SKM-1 treated with dmso at 0.1 percent for 144 hours (cell line): ENCODE data around the gene CAPN5.

Source experiments
- DNase-seq: peaks from one replicate; lab custom pipeline; 2025; ENCODE audit not compliant: unreplicated experiment; lab: John Stamatoyannopoulos, UW

Gene CAPN5

DNA sequence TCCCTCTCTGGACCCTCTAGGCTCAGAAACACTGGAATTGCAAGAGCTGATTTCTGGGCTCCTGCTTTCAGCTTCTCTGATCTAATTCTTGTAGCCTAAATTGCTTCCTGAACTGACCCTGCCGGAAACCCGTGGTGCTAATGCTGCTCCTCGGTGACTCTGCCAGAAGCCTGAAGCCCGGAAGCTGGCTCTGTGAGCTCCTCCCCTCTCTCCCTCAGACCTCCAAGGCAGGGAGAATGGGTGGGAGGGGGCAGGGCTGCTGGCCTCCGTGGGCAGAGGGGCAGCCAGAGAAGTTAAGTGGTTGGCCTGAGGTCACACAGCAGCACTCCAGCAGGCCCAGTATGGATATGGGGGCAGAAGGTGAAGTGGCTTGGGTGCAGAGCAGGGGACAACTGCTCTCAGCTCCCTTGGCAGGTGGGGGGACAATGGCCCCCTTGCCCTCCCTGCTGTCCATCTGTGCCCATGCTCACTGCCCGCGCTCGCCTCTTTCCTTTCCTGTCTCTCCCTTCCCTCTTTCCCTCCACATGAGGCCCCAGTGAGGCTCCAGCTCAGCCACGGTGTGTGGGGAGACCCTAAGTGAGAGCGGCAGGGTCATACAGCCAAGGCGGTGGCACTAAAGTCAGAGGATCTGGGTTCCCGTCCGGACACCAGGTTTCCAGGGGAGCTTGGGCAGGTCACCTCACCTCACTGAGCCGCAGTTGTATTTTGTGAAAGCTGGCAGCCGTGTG is 16.2 kb downstream of the CAPN5 start:
- no peak for DNase-seq

DNA sequence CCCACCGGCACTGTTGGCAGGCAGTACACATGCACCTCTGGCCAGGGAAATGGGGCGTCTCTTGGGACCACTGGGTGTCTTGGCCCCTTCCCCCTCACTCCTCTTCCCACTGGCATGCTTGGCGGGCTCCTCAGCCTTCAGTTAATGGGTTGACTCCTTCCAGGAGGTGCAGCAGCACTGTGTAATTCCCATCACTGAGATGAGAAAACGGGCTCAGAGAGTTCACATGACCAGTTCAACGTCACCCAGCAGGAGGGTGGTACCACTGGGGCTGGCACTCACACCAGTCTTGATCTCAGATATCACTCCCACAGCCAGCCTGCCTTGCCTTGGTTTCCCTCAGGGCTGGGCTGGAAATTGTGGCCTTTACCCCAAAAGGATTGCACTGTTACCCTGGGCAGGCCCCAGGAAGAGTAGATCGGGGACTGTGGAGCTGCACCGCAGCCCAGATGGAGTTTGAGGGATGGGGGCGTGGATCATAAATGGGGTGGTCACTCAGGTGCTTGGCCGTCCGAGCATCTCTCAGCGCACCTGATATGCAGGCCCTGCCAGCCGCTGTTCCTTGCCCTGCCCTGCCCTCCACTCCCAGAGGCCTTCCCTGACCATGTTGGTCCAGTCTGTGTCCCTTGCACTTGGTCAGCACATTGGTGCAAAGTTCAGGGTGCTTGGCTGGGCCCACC is 16.9 kb downstream of the CAPN5 start:
- no peak for DNase-seq

DNA sequence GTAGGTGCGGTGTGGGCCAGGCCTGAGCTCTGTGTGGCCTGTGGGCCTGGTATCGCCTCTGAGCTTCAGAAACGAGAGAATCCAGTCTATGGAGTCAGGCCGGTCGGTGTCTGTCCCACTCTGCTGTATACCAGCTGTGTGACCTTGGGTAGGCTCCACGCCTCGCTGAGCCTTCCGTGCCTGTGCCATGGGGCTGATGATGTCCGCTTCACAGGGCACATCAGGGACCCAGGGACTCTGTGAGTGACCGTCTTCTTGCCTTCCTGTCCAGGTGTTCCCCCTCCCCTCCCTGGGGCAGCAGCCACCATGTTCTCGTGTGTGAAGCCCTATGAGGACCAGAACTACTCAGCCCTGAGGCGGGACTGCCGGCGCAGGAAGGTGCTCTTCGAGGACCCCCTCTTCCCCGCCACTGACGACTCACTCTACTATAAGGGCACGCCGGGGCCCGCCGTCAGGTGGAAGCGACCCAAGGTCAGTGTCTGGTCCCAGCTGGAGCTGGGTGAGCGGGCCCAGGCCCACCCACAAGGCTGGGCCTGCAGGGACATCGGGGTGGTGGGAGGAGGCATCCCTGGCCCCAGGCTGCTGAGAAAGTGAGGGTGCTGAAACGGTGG is 17.9 kb downstream of the CAPN5 start:
- DNase-seq = no peak

DNA sequence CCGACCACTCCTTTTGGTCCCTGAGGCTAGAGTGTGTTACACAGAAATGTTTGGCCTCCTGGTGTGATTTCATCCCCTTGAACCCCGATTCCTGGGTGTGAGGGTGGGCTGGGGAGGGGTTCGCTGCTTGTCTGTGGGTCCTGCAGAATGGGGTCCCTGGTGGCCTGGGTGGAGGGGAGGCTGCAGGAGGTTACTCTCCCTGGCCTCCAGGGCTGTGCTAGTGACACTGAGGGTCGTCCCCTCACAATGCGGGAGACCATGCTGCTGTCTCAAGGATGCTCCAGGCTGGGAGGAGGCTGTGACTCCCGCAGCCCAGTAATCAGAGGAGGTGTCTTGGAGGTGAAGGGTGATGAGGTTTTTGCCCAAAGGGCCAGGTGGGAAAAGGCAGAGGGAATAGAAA is 18.9 kb downstream of the CAPN5 start:
- no peak for DNase-seq

DNA sequence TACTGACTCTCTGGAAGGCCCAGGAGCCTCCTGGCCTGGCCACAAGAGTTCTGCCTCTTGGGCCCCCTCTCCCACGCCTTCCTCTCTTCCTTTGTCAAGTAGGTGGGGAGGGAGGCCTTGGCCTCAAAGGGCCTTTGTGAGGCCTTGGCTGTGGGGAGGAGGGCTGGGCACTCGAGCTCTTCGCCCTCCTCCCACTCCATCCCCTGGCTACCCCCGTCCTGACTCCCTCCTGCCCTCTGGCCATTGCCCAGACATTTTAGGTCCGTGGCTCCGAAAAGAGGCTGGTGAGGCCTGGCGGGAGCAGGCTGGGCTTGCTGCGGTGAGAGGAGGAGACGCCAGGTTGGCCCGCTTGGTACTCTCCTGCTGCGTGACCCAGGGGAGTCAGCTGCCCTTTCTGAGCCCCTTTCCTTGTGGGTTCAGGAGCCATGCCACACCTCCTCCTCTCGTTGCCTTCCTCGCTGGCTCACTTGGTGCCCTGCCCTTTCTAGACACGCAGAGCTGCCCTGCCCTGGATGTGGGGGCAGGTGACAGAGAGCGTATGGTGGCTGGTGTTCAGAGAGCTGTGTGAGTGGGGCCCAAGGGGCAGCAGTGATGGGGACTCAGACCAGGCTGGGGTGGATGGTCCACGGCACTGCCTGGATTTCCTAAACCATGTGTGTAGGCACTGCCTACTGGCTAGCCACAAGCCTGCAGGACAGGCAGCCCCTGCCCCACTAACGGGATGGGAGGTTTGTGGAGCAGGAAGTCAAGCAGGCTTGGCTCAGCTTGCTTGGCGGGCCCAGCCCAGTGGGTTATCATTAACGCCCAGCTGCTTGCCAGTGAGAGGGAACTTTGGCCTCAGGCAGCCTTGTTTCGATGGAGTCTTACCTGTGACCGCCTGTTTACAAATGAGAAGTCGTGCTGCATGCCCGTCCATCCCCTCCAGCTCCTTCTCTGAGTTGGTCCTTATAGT is 20.0 kb downstream of the CAPN5 start:
- no peak for DNase-seq

DNA sequence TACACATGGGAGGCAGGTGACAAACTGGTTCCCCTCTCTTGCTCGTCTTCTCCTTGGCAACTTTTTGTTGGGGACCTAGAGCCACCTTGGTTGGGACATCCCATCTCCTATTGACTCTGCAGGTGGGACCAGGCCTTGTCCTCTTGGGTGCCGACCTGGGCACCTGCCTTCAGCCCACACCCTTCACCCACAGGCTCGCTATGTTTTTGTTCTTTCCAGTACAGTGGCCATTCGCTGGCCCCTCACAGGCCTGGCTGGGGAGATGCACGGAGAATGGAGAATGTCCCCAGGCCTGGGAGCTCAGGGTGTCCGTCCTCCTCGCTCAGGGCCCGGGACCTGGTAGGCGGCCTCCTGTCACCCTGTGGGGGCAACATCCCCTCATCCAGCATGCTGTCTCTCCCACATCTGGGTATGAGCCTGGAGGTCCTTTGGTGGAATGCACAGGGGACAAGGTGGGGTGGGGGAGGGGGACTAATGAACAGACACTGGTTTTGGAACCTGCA is 21.0 kb downstream of the CAPN5 start:
- DNase-seq = no peak

DNA sequence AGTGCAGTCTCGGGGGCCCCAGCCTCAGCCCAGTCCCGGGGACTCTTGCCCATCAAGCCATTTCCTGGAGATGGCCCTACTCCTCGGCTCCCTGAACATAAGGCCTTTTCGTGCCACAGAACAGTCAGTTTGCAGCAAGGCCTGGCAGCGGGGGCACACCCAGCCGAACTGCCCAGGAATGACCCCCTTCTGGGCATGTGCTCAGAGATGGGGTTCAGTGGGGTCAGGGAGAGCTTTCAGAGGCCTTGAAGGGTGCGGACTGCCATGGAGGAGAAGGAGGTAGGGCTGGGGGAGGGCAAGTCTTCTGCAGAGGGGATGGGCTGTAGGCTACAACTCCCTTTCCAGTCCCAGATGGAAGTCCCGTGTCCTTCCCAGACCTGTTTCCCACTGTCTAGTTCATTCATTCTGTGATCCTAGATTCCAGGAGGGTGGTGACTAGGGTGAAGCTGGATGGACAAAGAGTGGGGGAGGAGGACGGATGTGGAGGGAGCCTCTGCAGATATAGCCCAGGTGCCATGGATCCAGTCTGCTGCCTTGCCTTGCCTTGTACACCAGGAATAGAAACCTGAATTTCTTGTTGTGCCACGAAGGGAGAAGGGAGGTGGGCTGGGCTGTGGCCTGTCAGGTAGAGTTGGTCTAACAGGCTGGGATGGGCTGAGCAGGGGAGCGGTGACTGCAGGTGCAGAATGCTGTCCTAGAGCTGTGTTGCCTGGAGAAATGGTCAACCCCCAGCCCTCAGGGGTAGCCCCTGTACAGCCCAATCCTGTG is 21.6 kb downstream of the CAPN5 start:
- DNase-seq = no peak

DNA sequence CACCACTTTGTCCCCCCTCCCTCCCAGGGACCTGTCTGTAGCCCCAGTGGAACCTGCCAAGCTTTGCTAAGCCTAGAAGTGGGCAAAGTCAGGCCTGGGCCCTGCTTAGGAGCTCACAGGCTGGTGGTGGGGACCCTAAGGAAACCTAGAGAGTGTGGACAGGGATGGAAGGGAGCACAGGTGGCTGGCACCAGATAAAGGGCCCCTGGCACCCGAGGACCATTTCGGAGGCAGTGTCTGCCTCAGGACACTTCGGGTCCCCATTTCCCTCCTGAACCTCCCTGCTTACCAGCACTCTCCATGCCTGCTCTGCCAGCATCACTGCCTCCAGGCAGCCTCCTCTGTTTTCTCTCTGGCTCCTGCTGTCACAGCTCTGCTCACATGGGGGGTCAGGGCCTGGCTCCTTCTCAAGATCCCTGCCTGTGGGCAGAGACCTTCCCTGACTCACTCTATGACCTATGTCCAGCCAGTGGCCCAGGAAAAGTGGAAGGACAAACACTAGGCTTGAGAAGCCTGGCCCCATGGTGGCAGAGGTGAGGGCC is 22.3 kb downstream of the CAPN5 start:
- DNase-seq = no peak

DNA sequence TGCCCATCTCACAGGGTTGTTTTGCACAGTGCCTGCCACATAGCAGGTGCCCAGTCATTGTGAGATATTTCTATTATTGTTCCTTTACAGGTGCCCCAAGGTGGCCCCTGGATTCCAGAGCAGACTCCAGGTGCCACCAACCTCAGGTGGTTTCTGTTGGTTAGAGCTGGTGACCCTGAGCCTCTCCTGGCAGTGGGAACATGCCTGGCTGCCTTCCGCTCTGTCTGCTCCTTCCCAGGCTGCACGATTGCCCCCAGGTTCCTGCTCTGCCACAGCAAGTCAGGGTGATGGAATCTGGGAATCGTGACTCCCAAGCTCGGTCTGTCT is 23.2 kb downstream of the CAPN5 start:
- DNase-seq = no peak

DNA sequence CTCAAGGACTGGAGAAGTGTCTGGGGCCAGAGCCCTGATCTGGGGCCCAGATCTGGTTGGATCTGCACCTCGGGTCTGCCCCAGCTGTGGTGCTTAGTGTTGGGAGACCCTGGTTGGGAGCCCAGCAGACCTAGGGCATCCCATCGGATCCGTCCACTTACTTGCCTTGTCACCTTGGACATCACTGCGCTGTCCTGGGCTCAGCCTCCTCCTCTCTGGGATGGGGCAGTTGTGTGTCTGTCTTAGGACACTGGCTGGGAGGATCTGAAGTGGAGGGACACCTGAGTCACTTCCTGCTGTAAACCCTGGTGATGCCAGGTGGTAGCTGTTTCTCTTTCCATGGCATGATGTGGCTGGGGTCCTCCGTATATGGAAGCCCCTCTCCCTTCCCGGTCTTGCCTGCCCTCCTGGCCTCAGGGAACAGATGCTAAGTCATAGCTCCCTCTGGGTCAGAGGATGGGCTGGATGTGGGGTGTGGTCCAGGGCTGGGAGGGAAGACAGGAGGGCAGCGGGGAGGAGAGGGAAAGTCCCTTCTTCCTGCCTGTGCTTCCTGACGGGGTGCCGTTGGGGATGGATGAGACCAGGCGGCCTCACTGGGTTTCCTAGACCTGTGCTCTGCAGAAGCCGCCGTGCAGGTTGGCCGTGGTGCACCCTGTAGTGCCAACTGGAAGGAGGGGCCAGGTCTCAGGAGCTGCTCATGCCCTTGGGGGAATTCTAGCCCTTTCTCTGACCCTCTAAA is 23.8 kb downstream of the CAPN5 start:
- no peak for DNase-seq

DNA sequence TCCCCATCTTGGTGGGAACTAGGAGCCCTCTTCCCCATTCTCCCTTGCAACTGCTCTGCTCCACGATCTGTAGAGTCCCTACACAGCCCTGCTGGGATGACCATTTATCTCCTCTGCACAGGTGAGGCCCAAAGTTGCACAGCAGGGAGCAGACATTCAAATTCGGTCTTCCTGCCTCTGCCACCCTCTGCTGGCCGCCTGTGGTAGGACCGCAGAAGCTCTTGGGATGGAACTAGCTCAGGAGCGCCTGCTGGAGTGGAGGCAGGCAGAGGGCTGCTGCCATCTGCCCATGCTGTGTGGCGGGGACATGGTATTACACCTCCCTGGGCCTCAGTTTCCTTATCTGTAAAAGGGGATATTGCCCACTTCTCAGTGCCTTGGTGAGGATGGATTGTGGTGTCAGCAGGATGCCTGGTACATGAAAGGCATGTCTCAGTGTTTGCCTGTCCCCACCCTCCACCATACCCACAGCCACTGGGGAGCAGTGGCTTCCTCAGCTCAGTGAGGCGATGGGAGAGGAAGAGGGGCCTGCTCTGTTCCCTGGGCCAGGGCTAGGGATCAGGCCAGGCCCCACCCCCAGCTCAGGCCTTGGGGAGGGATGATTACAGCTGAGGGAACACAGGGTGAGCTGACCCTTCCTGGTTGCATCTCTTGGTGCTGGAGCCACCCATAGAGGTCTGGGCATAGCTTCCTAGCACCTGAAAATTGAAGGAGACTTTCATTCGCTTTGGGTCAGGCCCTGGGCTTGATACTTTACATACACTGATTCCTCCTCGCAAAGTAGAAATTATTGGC is 24.6 kb downstream of the CAPN5 start:
- peak; percentile 71 for DNase-seq

DNA sequence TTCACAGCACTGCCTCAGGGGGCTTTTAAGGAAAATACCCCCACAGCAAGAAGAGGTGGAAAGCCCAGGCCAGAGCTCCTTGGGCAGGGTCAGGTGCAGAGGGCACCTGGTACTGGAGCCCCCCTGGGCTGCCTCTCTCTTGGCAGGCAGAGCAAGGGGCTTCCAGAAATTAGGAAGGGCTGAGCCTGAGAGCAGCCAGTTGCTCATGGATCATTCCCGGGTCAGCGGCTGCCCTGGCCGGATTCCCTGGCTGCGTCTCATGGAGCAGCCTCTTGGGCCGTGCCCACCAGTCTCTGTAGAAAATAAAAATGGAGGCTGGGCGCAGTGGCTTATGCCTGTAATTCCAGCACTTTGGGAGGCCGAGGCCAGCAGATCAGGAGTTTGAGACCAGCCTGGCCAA is 25.6 kb downstream of the CAPN5 start:
- no peak for DNase-seq

DNA sequence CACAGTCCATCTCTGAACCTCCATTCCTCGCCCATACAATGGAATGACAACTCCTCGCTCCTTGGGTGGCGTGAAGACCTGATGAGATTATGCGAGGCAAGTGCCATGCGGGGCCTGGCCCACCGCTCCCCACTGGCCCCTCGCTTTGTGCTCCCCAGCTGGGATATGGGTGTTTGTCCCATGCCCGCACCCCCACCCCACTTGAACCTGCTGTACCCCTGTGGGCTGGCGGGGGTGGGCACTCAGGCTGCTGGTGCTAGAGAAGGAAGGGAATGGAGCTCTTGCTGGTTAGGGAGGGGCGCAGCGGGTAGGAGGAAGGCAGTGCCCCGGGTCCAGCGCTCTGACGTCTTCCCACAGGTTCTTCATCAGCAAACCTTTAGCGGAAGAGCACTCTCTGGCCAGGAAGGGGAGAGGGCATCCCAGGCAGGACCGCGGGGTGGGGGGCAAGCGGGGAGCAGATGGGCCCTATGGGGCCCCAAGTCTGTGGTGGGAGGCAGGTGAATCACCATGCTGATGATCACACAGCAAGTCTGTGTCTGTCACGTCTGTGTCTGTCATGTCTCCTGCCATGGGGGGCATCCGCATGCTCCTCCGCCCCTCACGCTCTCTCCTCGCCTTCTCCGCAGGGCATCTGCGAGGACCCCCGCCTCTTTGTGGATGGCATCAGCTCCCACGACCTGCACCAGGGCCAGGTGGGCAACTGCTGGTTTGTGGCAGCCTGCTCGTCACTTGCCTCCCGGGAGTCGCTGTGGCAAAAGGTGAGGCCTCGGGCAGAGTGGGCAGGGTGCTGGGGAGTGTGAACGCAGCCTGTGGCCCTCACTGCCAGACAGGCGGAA is 26.5 kb downstream of the CAPN5 start:
- no peak for DNase-seq

DNA sequence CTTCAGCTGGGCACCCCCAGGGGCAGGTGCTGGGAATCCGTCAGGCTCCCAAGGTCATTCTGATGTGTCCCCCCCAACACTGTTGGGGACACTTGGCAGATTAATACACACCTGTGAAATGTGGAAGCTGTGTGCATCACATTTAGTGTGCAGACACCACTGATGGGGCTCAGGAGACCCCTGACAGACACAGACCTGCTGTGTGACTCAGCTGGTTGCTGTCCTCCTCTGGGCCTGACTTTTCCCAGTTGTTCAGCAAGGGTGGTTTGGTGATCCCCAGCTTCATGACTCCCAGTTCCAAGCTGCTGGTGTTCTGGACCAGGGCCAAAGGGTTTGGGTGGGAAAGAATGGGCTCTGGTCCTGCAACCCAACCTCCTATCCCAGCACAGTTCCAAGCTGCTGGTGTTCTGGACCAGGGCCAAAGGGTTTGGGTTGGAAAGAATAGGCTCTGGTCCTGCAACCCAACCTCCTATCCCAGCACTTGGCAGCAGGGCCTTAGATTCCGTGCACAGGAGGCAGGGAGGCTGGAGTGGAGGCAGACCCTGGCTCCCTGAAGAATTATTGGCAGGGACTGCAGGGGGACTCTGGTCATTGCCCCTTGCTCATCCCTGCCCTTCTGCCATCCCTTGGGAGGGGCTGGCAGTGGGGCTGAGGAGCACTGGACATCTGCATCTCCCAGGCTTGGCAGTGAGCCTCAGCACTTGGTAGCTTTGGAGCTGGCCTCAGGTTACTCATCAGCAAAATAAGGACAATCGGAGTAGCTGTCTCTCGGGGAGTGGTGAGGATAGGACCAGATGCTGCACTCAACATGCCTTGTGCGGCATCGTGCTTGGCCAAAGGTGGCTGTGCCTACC is 27.4 kb downstream of the CAPN5 start:
- no peak for DNase-seq

DNA sequence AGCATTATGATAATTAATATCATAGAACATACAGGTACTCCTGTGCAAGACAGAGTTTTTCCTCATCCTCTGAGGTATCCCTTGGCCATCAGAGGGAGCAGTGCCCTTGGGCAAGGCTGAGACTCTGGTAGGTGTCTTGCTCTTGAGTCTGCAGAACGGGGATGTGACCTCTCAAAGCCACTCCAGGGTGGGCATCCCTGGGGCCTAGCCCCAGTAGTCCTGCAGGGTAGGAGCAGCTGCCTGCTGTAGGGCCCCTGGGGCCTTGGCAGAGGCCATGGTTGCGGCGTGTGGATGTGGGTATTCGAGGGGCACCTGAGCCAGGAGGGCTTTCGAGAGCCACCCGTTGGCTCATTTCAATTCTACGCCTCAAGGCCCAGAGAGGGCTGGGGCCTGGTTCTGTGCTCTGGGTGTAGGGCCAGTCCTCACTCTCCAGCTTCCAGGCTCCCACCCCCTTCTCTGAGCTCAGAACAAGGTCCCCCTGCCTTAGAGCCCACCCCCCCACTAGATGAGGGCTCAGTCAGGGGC is 28.1 kb downstream of the CAPN5 start:
- DNase-seq = no peak

DNA sequence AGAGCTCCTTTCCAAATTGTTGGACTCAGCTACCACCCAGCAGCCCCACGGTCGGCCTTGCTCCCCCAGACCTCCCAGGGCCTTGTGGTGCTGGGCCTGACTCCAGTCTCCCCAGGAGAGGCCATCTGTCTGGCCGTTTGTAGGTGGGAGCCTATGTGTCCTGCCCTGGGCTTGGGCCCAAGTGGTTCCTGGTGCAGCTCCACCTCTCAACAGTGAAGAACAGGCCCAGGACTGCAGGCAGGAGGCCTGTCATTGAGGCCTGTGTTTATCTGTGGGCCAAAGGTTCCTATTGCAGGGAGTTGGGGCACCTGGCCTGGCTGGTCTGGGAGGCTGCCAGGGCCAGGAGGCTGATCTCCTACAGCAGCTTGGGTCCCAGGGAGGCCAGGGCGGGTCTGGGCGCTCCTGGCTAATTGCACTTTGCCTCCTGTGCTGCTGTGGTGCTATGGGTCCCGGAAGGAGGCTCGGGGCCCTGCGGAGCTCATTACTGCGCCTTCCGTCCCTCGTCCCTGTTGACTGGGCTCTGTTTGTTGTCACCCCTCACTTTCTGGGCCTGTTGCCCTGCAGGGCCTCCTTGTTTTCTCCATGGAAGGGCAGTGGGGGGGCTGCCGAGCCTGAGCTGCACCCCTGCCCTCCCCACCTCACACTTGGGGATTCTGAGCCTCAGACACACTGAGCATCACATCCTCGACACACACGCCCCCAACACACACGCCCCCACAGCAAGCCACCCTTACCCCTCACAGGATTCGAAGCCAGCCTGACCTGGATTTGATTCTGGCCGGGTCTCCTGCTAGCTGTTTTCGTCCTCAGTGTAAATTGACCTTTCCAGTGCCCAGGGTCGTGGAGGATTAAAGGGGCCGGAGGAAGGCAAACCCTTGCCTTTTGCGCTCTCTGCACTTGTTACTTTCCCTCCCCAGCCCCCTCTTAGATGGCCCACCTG is 29.1 kb downstream of the CAPN5 start:
- no peak for DNase-seq
